DOHH2 (cell line): Measurements from ENCODE around the gene PTPRK.

Experiments
- H3F3A ChIP-seq: fragments of 200-600 bp; sonication (generic), shearing (Covaris generic); 2 replicates; pipeline ENCODE4 v1.6.0; 2016; ENCODE audit warnings: antibody characterized with exemption, mild to moderate bottlenecking; ENCODE audit not compliant: control insufficient read depth, insufficient read depth
- H3K27ac ChIP-seq: fragments of 200-600 bp; sonication (generic); 2 replicates; pipeline ENCODE4 v1.5.1; 2014; ENCODE audit warnings: low read depth, mild to moderate bottlenecking, low read length, moderate library complexity
- H3K27me3 ChIP-seq: fragments of 200-600 bp; sonication (generic); 2 replicates; pipeline ENCODE4 v1.6.1; 2014; ENCODE audit warnings: mild to moderate bottlenecking, low read length, mixed read lengths; ENCODE audit not compliant: control insufficient read depth
- H3K36me3 ChIP-seq: fragments of 200-600 bp; sonication (generic); 2 replicates; pipeline ENCODE4 v1.6.1; 2014; ENCODE audit warnings: mild to moderate bottlenecking, low read length, moderate library complexity, mixed read lengths; ENCODE audit not compliant: control insufficient read depth
- H3K4me1 ChIP-seq: fragments of 200-600 bp; sonication (generic); 2 replicates; pipeline ENCODE4 v1.6.1; 2014; ENCODE audit warnings: mild to moderate bottlenecking, low read length, mixed read lengths; ENCODE audit not compliant: control insufficient read depth
- H3K4me2 ChIP-seq: fragments of 200-600 bp; sonication (generic); 2 replicates; pipeline ENCODE4 v1.6.0; 2014; ENCODE audit warnings: mild to moderate bottlenecking, low read length, moderate library complexity
- H3K4me3 ChIP-seq: fragments of 200-600 bp; sonication (generic); 2 replicates; pipeline ENCODE4 v1.5.1; 2014; ENCODE audit warnings: mild to moderate bottlenecking, low read length, mixed read lengths
- H3K79me2 ChIP-seq: fragments of 200-600 bp; sonication (generic); 2 replicates; pipeline ENCODE4 v1.6.1; 2014; ENCODE audit warnings: mild to moderate bottlenecking, low read length, mixed read lengths; ENCODE audit not compliant: control insufficient read depth
- H3K9me2 ChIP-seq: fragments of 200-600 bp; sonication (generic); replicated peaks from 2 replicates; pipeline ENCODE4 v1.6.1; 2014; ENCODE audit warnings: mild to moderate bottlenecking, low read length, mixed read lengths; ENCODE audit not compliant: control insufficient read depth
- H3K9me3 ChIP-seq: fragments of 200-600 bp; sonication (generic); 2 replicates; pipeline ENCODE4 v1.6.1; 2014; ENCODE audit warnings: antibody characterized with exemption, low read length, mixed read lengths; ENCODE audit not compliant: control insufficient read depth, insufficient read depth
- H4K20me1 ChIP-seq: fragments of 200-600 bp; sonication (generic); 2 replicates; pipeline ENCODE4 v1.6.0; 2014; ENCODE audit warnings: low read depth, mild to moderate bottlenecking, antibody characterized with exemption, low read length, moderate library complexity; ENCODE audit not compliant: control insufficient read depth, insufficient read depth
- CTCF ChIP-seq: fragments of 200-600 bp; sonication (generic); IDR thresholded peaks from one replicate; pipeline ENCODE4 v1.5.1; 2014; ENCODE audit warnings: antibody characterized with exemption, mild to moderate bottlenecking, low read depth, low read length; ENCODE audit not compliant: poor library complexity, severe bottlenecking
- EZH2phosphoT487 ChIP-seq: fragments of 200-600 bp; sonication (generic); IDR thresholded peaks from 2 replicates; pipeline ENCODE4 v1.6.1; 2017; ENCODE audit warnings: borderline replicate concordance, mild to moderate bottlenecking, antibody characterized with exemption, low read length, moderate library complexity, mixed read lengths

The PTPRK gene

GRCh38 chr6:127966616-127967015 is 553.8 kb downstream of the PTPRK start:
- H4K20me1 ChIP-seq: no peaks in the 10 kb centered on the region
- H3K27ac ChIP-seq: no peak overlapping the region
- H3K9me3 ChIP-seq: no peaks in the 10 kb centered on the region
- no peak overlapping the region for H3K4me3 ChIP-seq
- no peaks in the 10 kb centered on the region for H3K4me1 ChIP-seq
- H3K27me3 ChIP-seq: no peaks in the 10 kb centered on the region
- no peaks in the 10 kb centered on the region for H3K36me3 ChIP-seq
- no peaks in the 10 kb centered on the region for H3K9me2 ChIP-seq
- H3K4me2 ChIP-seq: no peak overlapping the region
- H3F3A ChIP-seq: no peaks in the 10 kb centered on the region
- no peaks in the 10 kb centered on the region for H3K79me2 ChIP-seq
- no peak for TF ChIP-seq CTCF
- no peak for TF ChIP-seq EZH2phosphoT487

GRCh38 chr6:127963495-127963894 is 556.9 kb downstream of the PTPRK start:
- Histone ChIP-seq H3K36me3 (no peaks in the 10 kb centered on the region), H3K4me3 (no peak overlapping the region), H4K20me1 (no peaks in the 10 kb centered on the region), H3K27me3 (no peaks in the 10 kb centered on the region), H3K9me2 (no peaks in the 10 kb centered on the region), H3F3A (no peaks in the 10 kb centered on the region), H3K4me1 (no peaks in the 10 kb centered on the region), H3K79me2 (no peaks in the 10 kb centered on the region), H3K4me2 (no peak overlapping the region), H3K27ac (no peak overlapping the region), H3K9me3 (no peaks in the 10 kb centered on the region)
- TF ChIP-seq CTCF (no peak), EZH2phosphoT487 (no peak)

- no peaks in the 10 kb centered on the region for H3F3A ChIP-seq
- no peaks in the 10 kb centered on the region for H3K27me3 ChIP-seq
- no peaks in the 10 kb centered on the region for H3K4me1 ChIP-seq
- H3K4me3 ChIP-seq: no peak overlapping the region
- no peak overlapping the region for H3K4me2 ChIP-seq
- no peaks in the 10 kb centered on the region for H3K9me2 ChIP-seq
- H3K27ac ChIP-seq: no peak overlapping the region
- no peak for TF ChIP-seq EZH2phosphoT487
- TF ChIP-seq CTCF: no peak
- H3K79me2 ChIP-seq: no peaks in the 10 kb centered on the region
- no peaks in the 10 kb centered on the region for H3K36me3 ChIP-seq
- no peaks in the 10 kb centered on the region for H4K20me1 ChIP-seq
- no peaks in the 10 kb centered on the region for H3K9me3 ChIP-seq
These were observed 560.5 kb downstream of the PTPRK start for GRCh38 chr6:127959869-127960268.

- no peaks in the 10 kb centered on the region for H3K36me3 ChIP-seq
- H3K9me2 ChIP-seq: no peaks in the 10 kb centered on the region
- H4K20me1 ChIP-seq: no peaks in the 10 kb centered on the region
- H3K27ac ChIP-seq: no peak overlapping the region
- H3K4me1 ChIP-seq: no peaks in the 10 kb centered on the region
- H3K79me2 ChIP-seq: no peaks in the 10 kb centered on the region
- H3K9me3 ChIP-seq: no peaks in the 10 kb centered on the region
- H3K4me2 ChIP-seq: no peak overlapping the region
- H3F3A ChIP-seq: no peaks in the 10 kb centered on the region
- H3K4me3 ChIP-seq: no peak overlapping the region
- TF ChIP-seq EZH2phosphoT487: no peak
- no peak for TF ChIP-seq CTCF
- no peaks in the 10 kb centered on the region for H3K27me3 ChIP-seq
These were observed 563.4 kb downstream of the PTPRK start for GRCh38 chr6:127956956-127957355.
